GM18502 (cell line): ENCODE data around the gene MSI2.

Experiments used
- ATAC-seq: cut with Tn5 transposase; IDR thresholded peaks from one replicate; pipeline ENCODE4 v1.9.1; 2021; ENCODE audit warnings: mild to moderate bottlenecking; ENCODE audit not compliant: unreplicated experiment, poor library complexity

The MSI2 gene

GRCh38 chr17:57379895-57380434 is 123.6 kb downstream of the MSI2 start:
- no peak for ATAC-seq

GRCh38 chr17:57381498-57381897 is 125.2 kb downstream of the MSI2 start:
- no peak for ATAC-seq

GRCh38 chr17:57384219-57384618 is 127.9 kb downstream of the MSI2 start:
- no peak for ATAC-seq

GRCh38 chr17:57385975-57386374 is 129.7 kb downstream of the MSI2 start:
- ATAC-seq, result no peak

GRCh38 chr17:57387575-57387974 is 131.3 kb downstream of the MSI2 start:
- no peak for ATAC-seq

GRCh38 chr17:57388131-57388725 is 131.9 kb downstream of the MSI2 start:
- no peak for ATAC-seq

- ATAC-seq, result no peak
Observed at GRCh38 chr17:57389473-57389872, 133.2 kb downstream of the MSI2 start.

- no peak for ATAC-seq
Observed at GRCh38 chr17:57391076-57391825, 134.9 kb downstream of the MSI2 start.

GRCh38 chr17:57391857-57392471 is 135.6 kb downstream of the MSI2 start:
- no peak for ATAC-seq

GRCh38 chr17:57393368-57393767 is 137.0 kb downstream of the MSI2 start:
- no peak for ATAC-seq

GRCh38 chr17:57394375-57394774 is 138.1 kb downstream of the MSI2 start:
- no peak for ATAC-seq

GRCh38 chr17:57395721-57396321 is 139.5 kb downstream of the MSI2 start:
- ATAC-seq, result no peak

- ATAC-seq, result no peak
Observed at GRCh38 chr17:57396511-57396921, 140.2 kb downstream of the MSI2 start.

- no peak for ATAC-seq
Observed at GRCh38 chr17:57397402-57397801, 141.1 kb downstream of the MSI2 start.

GRCh38 chr17:57399690-57400089 is 143.4 kb downstream of the MSI2 start:
- ATAC-seq, result no peak

GRCh38 chr17:57400648-57401047 is 144.3 kb downstream of the MSI2 start:
- ATAC-seq, result no peak

- no peak for ATAC-seq
Observed at GRCh38 chr17:57401556-57402488, 145.5 kb downstream of the MSI2 start.

GRCh38 chr17:57402681-57403180 is 146.4 kb downstream of the MSI2 start:
- no peak for ATAC-seq

GRCh38 chr17:57403236-57403635 is 146.9 kb downstream of the MSI2 start:
- ATAC-seq, result no peak

GRCh38 chr17:57404073-57404472 is 147.8 kb downstream of the MSI2 start:
- no peak for ATAC-seq
